HG03039 (cell line): Measurements from ENCODE around the gene RC3H1.
"Not testable (repeated sequence)": the region's sequence is repeated elsewhere in the genome, so short reads cannot be mapped to it uniquely, and the experiment has no call there.

Experiments used
- ATAC-seq: cut with Tn5 transposase; IDR thresholded peaks from one replicate; pipeline ENCODE4 v1.9.1; 2021; ENCODE audit warnings: mild to moderate bottlenecking, moderate library complexity; ENCODE audit not compliant: unreplicated experiment

The RC3H1 gene

GRCh38 chr1:173963477-173963876 is 58.7 kb downstream of the RC3H1 start:
- no peak for ATAC-seq

GRCh38 chr1:173960625-173961024 is 61.5 kb downstream of the RC3H1 start:
- ATAC-seq: no peak

GRCh38 chr1:173954179-173954578 is 68.0 kb downstream of the RC3H1 start:
- no peak for ATAC-seq

GRCh38 chr1:173948594-173948993 is 73.6 kb downstream of the RC3H1 start:
- no peak for ATAC-seq

GRCh38 chr1:173946380-173946921 is 75.7 kb downstream of the RC3H1 start:
- ATAC-seq: no peak

- no peak for ATAC-seq
These were observed 85.1 kb downstream of the RC3H1 start for GRCh38 chr1:173937062-173937461.

- no peak for ATAC-seq
These were observed 87.7 kb downstream of the RC3H1 start for GRCh38 chr1:173934440-173934839.

- not testable (repeated sequence) for ATAC-seq
These were observed 91.6 kb downstream of the RC3H1 start for GRCh38 chr1:173930541-173930940.

GRCh38 chr1:173925306-173926242 is 96.6 kb downstream of the RC3H1 start:
- no peak for ATAC-seq

GRCh38 chr1:173920861-173921260 is 101.3 kb downstream of the RC3H1 start:
- ATAC-seq: no peak

GRCh38 chr1:173917635-173918493 is 104.3 kb downstream of the RC3H1 start:
- no peak for ATAC-seq

- ATAC-seq: no peak
These were observed 105.0 kb downstream of the RC3H1 start, which contains the start of gene SERPINC1 for GRCh38 chr1:173917149-173917548. SERPINC1 (minus strand) TSS chr1:173917327; CDS start chr1:173917259, 68 bp downstream.

- no peak for ATAC-seq
These were observed 105.5 kb downstream of the RC3H1 start for GRCh38 chr1:173916667-173917066.

- no peak for ATAC-seq
These were observed 106.6 kb downstream of the RC3H1 start for GRCh38 chr1:173915596-173915995.

- no peak for ATAC-seq
These were observed 107.7 kb downstream of the RC3H1 start for GRCh38 chr1:173914366-173914871.

- no peak for ATAC-seq
These were observed 109.0 kb downstream of the RC3H1 start for GRCh38 chr1:173913111-173913510.

GRCh38 chr1:173903827-173904531 is 118.2 kb downstream of the RC3H1 start:
- ATAC-seq: no peak

GRCh38 chr1:173900992-173901391 is 121.2 kb downstream of the RC3H1 start:
- ATAC-seq: no peak

GRCh38 chr1:173900427-173900826 is 121.7 kb downstream of the RC3H1 start:
- no peak for ATAC-seq

- no peak for ATAC-seq
These were observed 128.0 kb downstream of the RC3H1 start for GRCh38 chr1:173894189-173894588.
